Colonic mucosa (tissue), 4 donors: ENCODE data around the gene TAF11L4. TPM values are rescaled to one million over a fixed set of nuclear protein-coding genes. Genes with fewer than 3 reads are reported as not detected.
"Not testable (repeated sequence)": the region's sequence is repeated elsewhere in the genome, so short reads cannot be mapped to it uniquely, and the experiment has no call there.

Source experiments
- DNase-seq: peaks from one replicate; pipeline ENCODE4 v3.0.0-alpha.2; 2020
- H3K27ac ChIP-seq: fragments of 200-600 bp; one replicate; pipeline ENCODE4 v1.8.0; 2021
- H3K27me3 ChIP-seq: fragments of 200-600 bp; one replicate; pipeline ENCODE4 v1.8.0; 2021
- H3K36me3 ChIP-seq: fragments of 200-600 bp; one replicate; pipeline ENCODE4 v1.8.0; 2021
- H3K4me1 ChIP-seq: fragments of 200-600 bp; one replicate; pipeline ENCODE4 v1.8.0; 2021; ENCODE audit warnings: mild to moderate bottlenecking
- H3K4me3 ChIP-seq: fragments of 200-600 bp; one replicate; pipeline ENCODE4 v1.8.0; 2021
- H3K9ac ChIP-seq, 2 donors: one replicate each; pipeline ENCODE4 v1.7.0; 2013; ENCODE audit warnings: control low read depth in 2 of 2, low read depth in 2 of 2, low read length in 2 of 2
- H3K9me3 ChIP-seq: fragments of 200-600 bp; one replicate; pipeline ENCODE4 v1.8.0; 2021
- intact Hi-C: fragments of 100-400 bp; cut with DNase I; formaldehyde crosslinking; loops from one replicate; pipeline ENCODE4 v1.14.1; 2022
- total RNA-seq, 2 donors: library from RNA; stranded (reverse); fragmentation: NEBNext Ultra II Directional in 1 of 2; extraction: Animal tissue kit (Norgen Biotek cat#: 25700) in 1 of 2; gene quantifications; one replicate each; pipeline ENCODE4 v1.2.1, GENCODE V29; 2021
- donor health status: healthy.
- donor health status: DM: no; HTN: no; CAD: no.
- donor health status: DM: no; HTN: no; CAD: no.

TAF11L4 gene
- total RNA-seq, 2 donors from 2014 or later = not detected

DNA sequence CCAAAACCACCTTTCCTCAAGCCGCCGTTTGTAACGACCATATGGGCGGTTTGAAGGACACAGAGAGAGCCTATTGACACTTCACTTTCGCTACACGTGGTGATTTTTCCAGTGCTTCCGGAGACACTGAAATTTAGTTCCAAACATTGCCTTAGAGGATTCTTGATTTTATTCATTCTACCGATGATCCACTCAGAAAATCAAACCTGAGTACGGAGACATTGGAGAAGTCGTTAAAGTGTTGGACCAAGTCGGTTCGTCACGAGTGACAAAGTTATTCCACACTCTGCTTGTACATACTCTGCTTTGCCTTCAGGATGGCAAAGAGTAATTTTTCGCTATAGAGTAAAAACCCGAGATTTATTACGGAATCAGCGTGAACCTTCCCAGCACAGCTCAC is 4.9 kb downstream of the TAF11L4 start:
- H3K4me3 ChIP-seq, H3K9ac ChIP-seq, H3K27ac ChIP-seq, H3K36me3 ChIP-seq, H3K9me3 ChIP-seq, intact Hi-C loops, H3K4me1 ChIP-seq, H3K27me3 ChIP-seq: not testable (repeated sequence)
- DNase-seq = peak; percentile 41

DNA sequence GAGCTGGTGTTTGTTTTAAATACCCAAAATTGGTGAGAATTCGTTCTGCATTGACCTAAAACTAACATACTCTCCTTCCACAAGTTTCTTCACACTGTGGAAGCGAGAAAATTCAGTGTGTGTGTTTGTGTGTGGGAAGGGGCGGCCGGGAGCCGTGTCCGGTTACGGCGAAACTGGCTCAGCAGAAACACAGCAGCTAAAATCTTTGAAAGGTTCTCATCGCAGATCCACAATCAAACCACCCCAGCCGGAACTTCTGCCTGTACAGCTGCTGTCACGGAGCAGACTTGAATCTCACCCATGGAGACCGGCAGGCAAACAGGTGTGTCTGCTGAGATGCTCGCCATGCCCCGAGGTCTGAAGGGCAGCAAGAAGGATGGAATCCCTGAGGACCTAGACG is 6.8 kb downstream of the TAF11L4 start, which contains the start of gene TAF11L6:
TSS of gene TAF11L6 (plus strand) at position 301 of the 400 bp plus-strand sequence.
- intact Hi-C loops, DNase-seq: not testable (repeated sequence)

More for the DNA sequence above, 6.8 kb downstream of the TAF11L4 start, which contains the start of gene TAF11L6:
- not testable (repeated sequence) for H3K36me3 ChIP-seq, H3K4me1 ChIP-seq, H3K27ac ChIP-seq, H3K9me3 ChIP-seq, H3K4me3 ChIP-seq, H3K9ac ChIP-seq, H3K27me3 ChIP-seq

Other genes with a start within 250 kb of the TAF11L4 start
- not detected for gene TAF11L2, start 23.6 kb upstream of the TAF11L4 start, total RNA-seq
- not detected for gene TAF11L3, start 3.4 kb upstream of the TAF11L4 start, total RNA-seq
- gene TAF11L5, start 3.4 kb downstream of the TAF11L4 start, total RNA-seq = not detected
- not detected for gene TAF11L6, start 6.9 kb downstream of the TAF11L4 start, total RNA-seq
- gene TAF11L7, start 64.0 kb downstream of the TAF11L4 start, total RNA-seq = not detected
- gene TAF11L8, start 69.2 kb downstream of the TAF11L4 start, total RNA-seq = not detected
- not detected for gene TAF11L9, start 72.6 kb downstream of the TAF11L4 start, total RNA-seq
- gene TAF11L10, start 76.0 kb downstream of the TAF11L4 start, total RNA-seq = not detected
- gene TAF11L11, start 82.4 kb downstream of the TAF11L4 start, total RNA-seq = not detected
- gene TAF11L12, start 88.6 kb downstream of the TAF11L4 start, total RNA-seq = not detected
- not detected for gene TAF11L13, start 110.3 kb downstream of the TAF11L4 start, total RNA-seq
- not detected for gene TAF11L14, start 112.7 kb downstream of the TAF11L4 start, total RNA-seq